ENCODE measurements around the gene WDR87.

WDR87 gene

GRCh38 chr19:37886571-37886970, 19.8 kb downstream of the WDR87 start:
- no peaks in the 10 kb centered on the region for H3K79me2 ChIP-seq (ENCODE audit: insufficient read depth, low read length)
- no peak overlapping the region for H3K27ac ChIP-seq (ENCODE audit: low read length)
- no peak for DNase-seq
- H3K9ac ChIP-seq (ENCODE audit: low read depth, low read length), result no peak overlapping the region
- H3K4me1 ChIP-seq (ENCODE audit: insufficient read depth, low read length), result no peaks in the 10 kb centered on the region
- no peak overlapping the region for H2AFZ ChIP-seq (ENCODE audit: low read depth, low read length)
- no peak overlapping the region for H3K4me3 ChIP-seq (ENCODE audit: low read depth in 1 of 2, low read length in 2 of 2)
- no peak overlapping the region for H3K4me2 ChIP-seq (ENCODE audit: insufficient read depth, low read length)
- peaks cover 11% of the 10 kb centered on the region for H3K9me3 ChIP-seq (ENCODE audit: insufficient read depth, low read length, severe bottlenecking)
- ATAC-seq (ENCODE audit: insufficient read depth, low read depth), result no peak
- no peak for TF ChIP-seq CTCF (IDR thresholded peaks at IDR 0.05; ENCODE audit: borderline replicate concordance, extremely low read depth, low read length, poor library complexity, severe bottlenecking)
- no peak for TF ChIP-seq EZH2 (IDR thresholded peaks at IDR 0.05; ENCODE audit: borderline replicate concordance, low read depth, low read length, severe bottlenecking)
- H3K36me3 ChIP-seq (ENCODE audit: insufficient read depth, low read length), result no peaks in the 10 kb centered on the region
- H3K27me3 ChIP-seq (ENCODE audit: insufficient read depth, low read length, poor library complexity), result no peaks in the 10 kb centered on the region
- H4K20me1 ChIP-seq (ENCODE audit: insufficient read depth, low read length), result no peaks in the 10 kb centered on the region

GRCh38 chr19:37885392-37885791, 21.0 kb downstream of the WDR87 start:
- H3K4me1 ChIP-seq (ENCODE audit: insufficient read depth, low read length), result no peaks in the 10 kb centered on the region
- ATAC-seq (ENCODE audit: insufficient read depth, low read depth) (no peak), DNase-seq (no peak)
- TF ChIP-seq EZH2 (IDR thresholded peaks at IDR 0.05; ENCODE audit: borderline replicate concordance, low read depth, low read length, severe bottlenecking) (no peak), CTCF (IDR thresholded peaks at IDR 0.05; ENCODE audit: borderline replicate concordance, extremely low read depth, low read length, poor library complexity, severe bottlenecking) (no peak)
- H2AFZ ChIP-seq (ENCODE audit: low read depth, low read length), result no peak overlapping the region
- H3K4me2 ChIP-seq (ENCODE audit: insufficient read depth, low read length), result no peak overlapping the region
- no peaks in the 10 kb centered on the region for H3K36me3 ChIP-seq (ENCODE audit: insufficient read depth, low read length)
- no peaks in the 10 kb centered on the region for H3K27me3 ChIP-seq (ENCODE audit: insufficient read depth, low read length, poor library complexity)
- no peak overlapping the region for H3K27ac ChIP-seq (ENCODE audit: low read length)
- peaks cover 14% of the 10 kb centered on the region for H3K9me3 ChIP-seq (ENCODE audit: insufficient read depth, low read length, severe bottlenecking)
- no peak overlapping the region for H3K9ac ChIP-seq (ENCODE audit: low read depth, low read length)
- no peak overlapping the region for H3K4me3 ChIP-seq (ENCODE audit: low read depth in 1 of 2, low read length in 2 of 2)
- no peaks in the 10 kb centered on the region for H4K20me1 ChIP-seq (ENCODE audit: insufficient read depth, low read length)
- H3K79me2 ChIP-seq (ENCODE audit: insufficient read depth, low read length), result no peaks in the 10 kb centered on the region

- Histone ChIP-seq H3K27me3 (ENCODE audit: insufficient read depth, low read length, poor library complexity) (no peaks in the 10 kb centered on the region), H2AFZ (ENCODE audit: low read depth, low read length) (no peak overlapping the region)
Observed at GRCh38 chr19:37877147-37877546, 29.2 kb downstream of the WDR87 start.

More at GRCh38 chr19:37877147-37877546, 29.2 kb downstream of the WDR87 start:
- Histone ChIP-seq H3K4me3 (ENCODE audit: low read depth in 1 of 2, low read length in 2 of 2) (no peak overlapping the region), H3K79me2 (ENCODE audit: insufficient read depth, low read length) (no peaks in the 10 kb centered on the region), H4K20me1 (ENCODE audit: insufficient read depth, low read length) (no peaks in the 10 kb centered on the region), H3K4me1 (ENCODE audit: insufficient read depth, low read length) (no peaks in the 10 kb centered on the region), H3K9ac (ENCODE audit: low read depth, low read length) (no peak overlapping the region), H3K4me2 (ENCODE audit: insufficient read depth, low read length) (no peak overlapping the region), H3K36me3 (ENCODE audit: insufficient read depth, low read length) (no peaks in the 10 kb centered on the region), H3K9me3 (ENCODE audit: insufficient read depth, low read length, severe bottlenecking) (peaks cover 7% of the 10 kb centered on the region), H3K27ac (ENCODE audit: low read length) (no peak overlapping the region)
- TF ChIP-seq EZH2 (IDR thresholded peaks at IDR 0.05; ENCODE audit: borderline replicate concordance, low read depth, low read length, severe bottlenecking) (no peak), CTCF (IDR thresholded peaks at IDR 0.05; ENCODE audit: borderline replicate concordance, extremely low read depth, low read length, poor library complexity, severe bottlenecking) (no peak)
- ATAC-seq (ENCODE audit: insufficient read depth, low read depth), result no peak
- DNase-seq, result no peak
